Type B pancreatic cell (in vitro differentiated cells): ENCODE data around the gene ALX4. TPM values are rescaled to one million over a fixed set of nuclear protein-coding genes. Genes with fewer than 3 reads are reported as not detected.

ENCODE experiments used
- DNase-seq: peaks from one replicate; pipeline ENCODE4 v3.0.0; 2021; ENCODE audit warnings: mixed read lengths; ENCODE audit not compliant: unreplicated experiment; ENCODE audit errors: extremely low spot score
- H3K27ac Mint-ChIP-seq: 2 replicates; pipeline ENCODE4 v1.8.0; 2021; ENCODE audit warnings: mild to moderate bottlenecking, mixed read lengths
- H3K27me3 Mint-ChIP-seq: 2 replicates; pipeline ENCODE4 v1.8.0; 2021; ENCODE audit warnings: mixed read lengths
- H3K36me3 Mint-ChIP-seq: 2 replicates; pipeline ENCODE4 v1.8.0; 2021; ENCODE audit warnings: mixed read lengths
- H3K4me1 Mint-ChIP-seq: one replicate; pipeline ENCODE4 v1.8.0; 2021; ENCODE audit warnings: mixed read lengths; ENCODE audit not compliant: unreplicated experiment
- H3K4me3 Mint-ChIP-seq: 2 replicates; pipeline ENCODE4 v1.8.0; 2021; ENCODE audit warnings: mild to moderate bottlenecking, mixed read lengths
- H3K9me3 Mint-ChIP-seq: 2 replicates; pipeline ENCODE4 v1.8.0; 2021; ENCODE audit warnings: mixed read lengths
- CTCF ChIP-seq: fragments of 200-600 bp; sonication (generic); conservative IDR thresholded peaks from 2 replicates; pipeline ENCODE4 v1.5.0; 2021; ENCODE audit warnings: antibody characterized with exemption, mild to moderate bottlenecking
- total RNA-seq: library from RNA; stranded (reverse); gene quantifications from 2 replicates; pipeline ENCODE4 v1.2.1, GENCODE V29; 2021; ENCODE audit warnings: low replicate concordance

ALX4 gene
- total RNA-seq, 1 donor from 2014 or later: 11.6 TPM

- TF ChIP-seq CTCF: no peak
- peaks cover 47% of the 10 kb centered on the region for H3K36me3 Mint-ChIP-seq
- H3K27ac Mint-ChIP-seq: no peak overlapping the region
- peaks cover 7% of the 10 kb centered on the region for H3K4me1 Mint-ChIP-seq
- no peaks in the 10 kb centered on the region for H3K27me3 Mint-ChIP-seq
- peaks cover 16% of the 10 kb centered on the region for H3K9me3 Mint-ChIP-seq
- H3K4me3 Mint-ChIP-seq: no peak overlapping the region
- DNase-seq: no peak
Observed at GRCh38 chr11:44250421-44250820, 59.5 kb downstream of the ALX4 start.

DNA sequence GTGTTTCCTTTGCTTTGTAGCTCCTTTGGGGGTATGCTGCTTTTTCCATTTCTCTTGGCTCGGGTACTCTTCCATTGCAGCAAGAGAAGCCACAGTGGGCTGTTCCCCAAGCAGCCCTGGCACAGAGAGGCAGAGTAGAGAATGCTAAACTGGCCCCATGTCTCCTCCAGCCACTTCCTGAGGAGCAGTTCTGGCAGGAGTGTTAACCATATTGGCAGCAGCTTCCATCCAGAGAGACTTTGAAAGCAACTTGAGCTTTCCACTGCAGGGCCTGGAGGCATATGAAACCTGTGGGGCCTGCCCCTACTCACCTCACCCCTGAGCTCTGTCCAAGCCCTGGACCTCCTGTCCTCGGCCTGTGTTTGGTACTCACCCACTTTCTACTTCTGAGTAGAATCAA lies 61.8 kb downstream of the ALX4 start:
- TF ChIP-seq CTCF: no peak
- Mint-ChIP-seq H3K9me3 (peaks cover 15% of the 10 kb centered on the region), H3K4me1 (peaks cover 24% of the 10 kb centered on the region), H3K27ac (no peak overlapping the region), H3K27me3 (no peaks in the 10 kb centered on the region), H3K4me3 (no peak overlapping the region), H3K36me3 (peaks cover 52% of the 10 kb centered on the region)
- DNase-seq: no peak

- no peak overlapping the region for H3K4me3 Mint-ChIP-seq
- peaks cover 46% of the 10 kb centered on the region for H3K36me3 Mint-ChIP-seq
- H3K27ac Mint-ChIP-seq: no peak overlapping the region
- peaks cover 9% of the 10 kb centered on the region for H3K9me3 Mint-ChIP-seq
- peaks cover 25% of the 10 kb centered on the region for H3K4me1 Mint-ChIP-seq
- DNase-seq: no peak
- TF ChIP-seq CTCF: no peak
- H3K27me3 Mint-ChIP-seq: no peaks in the 10 kb centered on the region
Observed at GRCh38 chr11:44247508-44247907, 62.4 kb downstream of the ALX4 start.

- peaks cover 38% of the 10 kb centered on the region for H3K36me3 Mint-ChIP-seq
- no peak overlapping the region for H3K27ac Mint-ChIP-seq
- H3K9me3 Mint-ChIP-seq: peaks cover 2% of the 10 kb centered on the region
- no peak for DNase-seq
- H3K27me3 Mint-ChIP-seq: no peaks in the 10 kb centered on the region
- H3K4me3 Mint-ChIP-seq: no peak overlapping the region
- H3K4me1 Mint-ChIP-seq: peaks cover 32% of the 10 kb centered on the region
- no peak for TF ChIP-seq CTCF
Observed at GRCh38 chr11:44246726-44247125, 63.2 kb downstream of the ALX4 start.

DNA sequence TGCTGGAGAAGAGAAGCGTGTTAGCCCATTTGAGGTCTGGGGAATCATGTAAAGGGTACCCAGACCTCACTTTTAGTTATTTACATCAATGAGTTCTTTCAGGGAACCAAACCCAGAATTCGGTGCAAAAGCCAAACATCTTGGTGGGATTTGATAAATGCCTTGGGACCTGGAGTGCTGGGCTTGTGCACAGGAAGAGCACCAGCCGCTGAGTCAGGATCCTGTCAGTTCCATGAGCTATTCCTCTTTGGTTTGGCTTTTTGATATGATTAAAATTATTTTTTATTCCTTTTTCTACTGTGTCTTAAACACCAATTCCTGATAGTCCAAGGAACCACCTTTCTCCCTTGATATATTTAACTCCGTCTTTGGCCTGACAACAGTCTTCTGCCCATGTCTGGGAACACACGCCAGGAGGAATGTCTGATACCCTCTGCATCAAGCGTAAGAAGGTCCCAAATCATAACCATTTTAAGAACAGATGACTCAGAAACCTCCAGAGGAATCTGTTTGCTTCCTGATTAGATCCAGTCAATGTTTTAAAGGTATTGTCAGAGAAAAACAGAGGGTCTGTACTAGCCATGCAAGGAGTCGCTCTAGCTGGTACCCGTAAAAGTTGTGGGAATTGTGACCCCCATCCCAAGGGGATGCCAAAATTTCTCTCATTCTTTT lies 65.2 kb downstream of the ALX4 start:
- Mint-ChIP-seq H3K27ac (no peak overlapping the region), H3K4me3 (no peak overlapping the region), H3K27me3 (no peaks in the 10 kb centered on the region), H3K36me3 (peaks cover 30% of the 10 kb centered on the region), H3K9me3 (no peaks in the 10 kb centered on the region), H3K4me1 (peaks cover 33% of the 10 kb centered on the region)
- DNase-seq: no peak
- no peak for TF ChIP-seq CTCF
